Panc1 (cell line): Measurements from ENCODE around the gene HK1. TPM values are rescaled to one million over a fixed set of nuclear protein-coding genes. Genes with fewer than 3 reads are reported as not detected.

Experiments
- ATAC-seq: fragments of 200-7000 bp; cut with Tn5 transposase; 2 replicates; pipeline ENCODE4 v1.9.1; 2020; ENCODE audit warnings: mild to moderate bottlenecking, moderate library complexity
- BruUV-seq: library from RNA; stranded (reverse); fragments of 400-500 nt; replicated peaks from 2 replicates; lab custom pipeline; 2021; lab: Mats Ljungman, UMichigan
- CTCF ChIA-PET: fragments of 300-600 bp; sonication (Branson Sonifier 250); formaldehyde crosslinking; loops from one replicate; lab custom pipeline; 2022; ENCODE audit warnings: antibody characterized with exemption; lab: Charles Lee
- POLR2A ChIA-PET: fragments of 300-600 bp; sonication (Branson Sonifier 250); formaldehyde crosslinking; loops from one replicate; lab custom pipeline; 2022; ENCODE audit warnings: antibody characterized with exemption; lab: Charles Lee
- DNase-seq: peaks from one replicate; pipeline ENCODE4 v3.0.0-alpha.2; 2010; ENCODE audit warnings: low read depth, low spot score
- H3K27ac ChIP-seq: 2 replicates; pipeline ENCODE4 v1.5.1; 2011; ENCODE audit warnings: mild to moderate bottlenecking, low read length, inconsistent platforms
- H3K27me3 ChIP-seq: fragments of 200-500 bp; sonication (Bioruptor generic); 2 replicates; pipeline ENCODE4 v1.6.0; 2014; ENCODE audit warnings: low read length, inconsistent platforms; ENCODE audit not compliant: control insufficient read depth, insufficient read depth
- H3K36me3 ChIP-seq: fragments of 200-500 bp; sonication (Bioruptor generic); 2 replicates; pipeline ENCODE4 v1.5.1; 2014; ENCODE audit warnings: inconsistent platforms, mild to moderate bottlenecking, low read length, moderate library complexity; ENCODE audit not compliant: control insufficient read depth, insufficient read depth
- H3K4me1 ChIP-seq: 2 replicates; pipeline ENCODE4 v1.5.1; 2011; ENCODE audit warnings: inconsistent platforms, mild to moderate bottlenecking, low read length, moderate library complexity; ENCODE audit not compliant: control insufficient read depth, insufficient read depth
- H3K4me3 ChIP-seq, 2 experiments: 2 replicates each; pipeline ENCODE4 v1.5.1; 2011 to 2012; ENCODE audit warnings: low read depth in 2 of 2, low read length in 2 of 2, mild to moderate bottlenecking in 2 of 2, inconsistent platforms in 1 of 2, moderate library complexity in 1 of 2
- H3K9me3 ChIP-seq: fragments of 200-500 bp; sonication (Bioruptor generic); 2 replicates; pipeline ENCODE4 v1.5.1; 2014; ENCODE audit warnings: low read depth, mild to moderate bottlenecking, inconsistent platforms, low read length, moderate library complexity; ENCODE audit not compliant: control insufficient read depth, insufficient read depth
- CTCF ChIP-seq: fragments of 450-650 bp; IDR thresholded peaks from 2 replicates; pipeline ENCODE4 v1.5.1; 2017; ENCODE audit warnings: mild to moderate bottlenecking
- POLR2AphosphoS5 ChIP-seq: IDR thresholded peaks from 2 replicates; pipeline ENCODE4 v1.6.1; 2012; ENCODE audit warnings: mild to moderate bottlenecking, low read depth, low read length, moderate library complexity
- REST ChIP-seq, 2 experiments: IDR thresholded peaks; 2 replicates each; pipeline ENCODE4 v1.6.1; 2011 to 2012; ENCODE audit warnings: low read depth in 2 of 2, control low read depth in 1 of 2, low read length in 1 of 2, mild to moderate bottlenecking in 1 of 2, moderate library complexity in 1 of 2; ENCODE audit not compliant: insufficient read depth in 1 of 2
- SIN3A ChIP-seq: IDR thresholded peaks from 2 replicates; pipeline ENCODE4 v1.6.1; 2012; ENCODE audit warnings: low read depth, mild to moderate bottlenecking, low read length, moderate library complexity, borderline replicate concordance; ENCODE audit not compliant: insufficient read depth
- TCF7L2 ChIP-seq: IDR thresholded peaks from 2 replicates; pipeline ENCODE4 v1.6.1; 2011; ENCODE audit warnings: mild to moderate bottlenecking, low read depth, low read length, inconsistent platforms
- in situ Hi-C: cut with HindIII; loops from 2 replicates; pipeline ENCODE4 v1.10.0; 2016; ENCODE audit warnings: low sequenced_read_pairs, low pct_unique_long_range_greater_than_20kb
- intact Hi-C: fragments of 100-400 bp; cut with micrococcal nuclease; formaldehyde crosslinking; loops from one replicate; pipeline ENCODE4 v1.10.0; 2022; ENCODE audit not compliant: unreplicated experiment
- total RNA-seq: library from RNA; stranded (reverse); gene quantifications from one replicate; pipeline ENCODE4 v1.2.1, GENCODE V29; 2021; ENCODE audit not compliant: unreplicated experiment

Gene HK1
- total RNA-seq, 1 experiment from 2014 or later, result 74.4 TPM

- CTCF ChIA-PET, result interaction anchor here (0.6 kb wide), 1 partner anchor 9 kb away, joined by 6 read pairs; no protein-coding TSS in a partner anchor
- no TSS peak for BruUV-seq
- intact Hi-C loops, result no loop called here
- no peaks in the 10 kb centered on the region for H3K36me3 ChIP-seq
- in situ Hi-C loops, result no loop called here
- ATAC-seq, result no peak
- POLR2A ChIA-PET, result no interaction called here
- H3K9me3 ChIP-seq, result no peaks in the 10 kb centered on the region
- peaks cover 8% of the 10 kb centered on the region; the same call in 1 of the 2 replicates for H3K4me1 ChIP-seq
- no peak for TF ChIP-seq CTCF
- no peak for TF ChIP-seq REST (IDR thresholded peaks at IDR 0.05; ENCODE audit: insufficient read depth in 1 of 2, low read depth in 2 of 2, low read length in 1 of 2)
- TF ChIP-seq SIN3A, result no peak
- TF ChIP-seq TCF7L2, result no peak
- no peak for TF ChIP-seq POLR2AphosphoS5
- no peak overlapping the region for H3K27ac ChIP-seq
- no peaks in the 10 kb centered on the region for H3K27me3 ChIP-seq
- H3K4me3 ChIP-seq, result no peak overlapping the region
- DNase-seq, result no peak
Measured at GRCh38 chr10:69403066-69403465, 124.8 kb downstream of the HK1 start.

GRCh38 chr10:69403519-69403918 lies 125.2 kb downstream of the HK1 start:
- Histone ChIP-seq H3K4me3 (no peak overlapping the region), H3K9me3 (no peaks in the 10 kb centered on the region), H3K4me1 (peaks cover 11% of the 10 kb centered on the region; the same call in 1 of the 2 replicates), H3K36me3 (no peaks in the 10 kb centered on the region), H3K27me3 (no peaks in the 10 kb centered on the region), H3K27ac (no peak overlapping the region)
- CTCF ChIA-PET, result interaction anchor here (0.7 kb wide), 1 partner anchor 321 kb away, joined by 3 read pairs; no protein-coding TSS in a partner anchor
- DNase-seq (no peak), ATAC-seq (no peak)
- BruUV-seq, result no TSS peak
- intact Hi-C loops (no loop called here), in situ Hi-C loops (no loop called here)
- POLR2A ChIA-PET, result no interaction called here
- no peak for TF ChIP-seq POLR2AphosphoS5
- TF ChIP-seq TCF7L2, result no peak
- TF ChIP-seq CTCF, result no peak
- TF ChIP-seq SIN3A, result no peak
- no peak for TF ChIP-seq REST (IDR thresholded peaks at IDR 0.05; ENCODE audit: insufficient read depth in 1 of 2, low read depth in 2 of 2, low read length in 1 of 2)
